HEK293 (cell line): ENCODE measurements around the gene CD302.

Experiments used
- BCL6B ChIP-seq: fragments of 450-650 bp; formaldehyde crosslinking; IDR thresholded peaks from 2 replicates; pipeline ENCODE4 v1.5.1; 2017; ENCODE audit warnings: missing biosample characterization, missing genetic modification characterization
- GFI1B ChIP-seq: fragments of 450-650 bp; formaldehyde crosslinking; IDR thresholded peaks from 2 replicates; pipeline ENCODE4 v1.5.1; 2016; ENCODE audit warnings: missing biosample characterization, missing genetic modification characterization
- IKZF3 ChIP-seq: fragments of 450-650 bp; IDR thresholded peaks from 2 replicates; pipeline ENCODE4 v1.5.0; 2018; ENCODE audit warnings: missing biosample characterization, mild to moderate bottlenecking, missing genetic modification characterization, moderate library complexity
- KLF7 ChIP-seq: fragments of 450-650 bp; formaldehyde crosslinking; IDR thresholded peaks from 2 replicates; pipeline ENCODE4 v1.5.1; 2016; ENCODE audit warnings: missing biosample characterization, missing genetic modification characterization, borderline replicate concordance
- MYNN ChIP-seq: fragments of 450-650 bp; formaldehyde crosslinking; IDR thresholded peaks from 2 replicates; pipeline ENCODE4 v1.5.1; 2016; ENCODE audit warnings: missing biosample characterization, missing genetic modification characterization, borderline replicate concordance
- MZF1 ChIP-seq: fragments of 450-650 bp; formaldehyde crosslinking; IDR thresholded peaks from 2 replicates; pipeline ENCODE4 v1.5.1; 2017; ENCODE audit warnings: missing biosample characterization, missing genetic modification characterization, borderline replicate concordance
- SP3 ChIP-seq: fragments of 450-650 bp; formaldehyde crosslinking; IDR thresholded peaks from 2 replicates; pipeline ENCODE4 v1.5.1; 2016; ENCODE audit warnings: missing biosample characterization, missing genetic modification characterization
- ZBTB1 ChIP-seq: fragments of 450-650 bp; formaldehyde crosslinking; IDR thresholded peaks from 2 replicates; pipeline ENCODE4 v1.5.1; 2016; ENCODE audit warnings: missing biosample characterization, missing genetic modification characterization
- ZBTB17 ChIP-seq: fragments of 450-650 bp; formaldehyde crosslinking; IDR thresholded peaks from 2 replicates; pipeline ENCODE4 v1.5.1; 2016; ENCODE audit warnings: missing biosample characterization, missing genetic modification characterization
- ZBTB48 ChIP-seq: fragments of 450-650 bp; formaldehyde crosslinking; IDR thresholded peaks from 2 replicates; pipeline ENCODE4 v1.5.1; 2016; ENCODE audit warnings: missing biosample characterization, missing genetic modification characterization
- ZBTB7A ChIP-seq: fragments of 450-650 bp; formaldehyde crosslinking; IDR thresholded peaks from 2 replicates; pipeline ENCODE4 v1.5.1; 2016; ENCODE audit warnings: low read depth, missing biosample characterization, missing genetic modification characterization
- ZIC2 ChIP-seq: fragments of 450-650 bp; formaldehyde crosslinking; IDR thresholded peaks from 2 replicates; pipeline ENCODE4 v1.5.1; 2016; ENCODE audit warnings: missing biosample characterization, missing genetic modification characterization
- ZNF18 ChIP-seq: fragments of 450-650 bp; formaldehyde crosslinking; IDR thresholded peaks from 2 replicates; pipeline ENCODE4 v1.5.1; 2016; ENCODE audit warnings: missing biosample characterization, missing genetic modification characterization
- ZNF248 ChIP-seq: fragments of 450-650 bp; formaldehyde crosslinking; IDR thresholded peaks from 2 replicates; pipeline ENCODE4 v1.5.1; 2017; ENCODE audit warnings: missing biosample characterization, missing genetic modification characterization
- ZNF391 ChIP-seq: fragments of 450-650 bp; formaldehyde crosslinking; IDR thresholded peaks from 2 replicates; pipeline ENCODE4 v1.5.1; 2016; ENCODE audit warnings: low read depth, missing biosample characterization, missing genetic modification characterization, borderline replicate concordance
- ZNF423 ChIP-seq: fragments of 450-650 bp; formaldehyde crosslinking; IDR thresholded peaks from 2 replicates; pipeline ENCODE4 v1.5.1; 2016; ENCODE audit warnings: missing biosample characterization, missing genetic modification characterization
- ZNF501 ChIP-seq: fragments of 450-650 bp; formaldehyde crosslinking; IDR thresholded peaks from 2 replicates; pipeline ENCODE4 v1.5.1; 2016; ENCODE audit warnings: missing biosample characterization, missing genetic modification characterization
- ZNF510 ChIP-seq: fragments of 450-650 bp; formaldehyde crosslinking; IDR thresholded peaks from 2 replicates; pipeline ENCODE4 v1.5.1; 2018; ENCODE audit warnings: mild to moderate bottlenecking, missing genetic modification characterization, missing biosample characterization; ENCODE audit not compliant: insufficient replicate concordance
- ZNF558 ChIP-seq: fragments of 450-650 bp; formaldehyde crosslinking; IDR thresholded peaks from 2 replicates; pipeline ENCODE4 v1.5.1; 2016; ENCODE audit warnings: missing biosample characterization, missing genetic modification characterization
- ZNF561 ChIP-seq: fragments of 450-650 bp; IDR thresholded peaks from 2 replicates; pipeline ENCODE4 v1.5.1; 2018; ENCODE audit warnings: missing biosample characterization, missing genetic modification characterization, borderline replicate concordance
- ZNF707 ChIP-seq: fragments of 450-650 bp; formaldehyde crosslinking; IDR thresholded peaks from 2 replicates; pipeline ENCODE4 v1.5.1; 2016; ENCODE audit warnings: missing biosample characterization, missing genetic modification characterization
- ZSCAN23 ChIP-seq: fragments of 450-650 bp; formaldehyde crosslinking; IDR thresholded peaks from 2 replicates; pipeline ENCODE4 v1.5.1; 2016; ENCODE audit warnings: missing biosample characterization, missing genetic modification characterization
- ZSCAN5A ChIP-seq: fragments of 450-650 bp; formaldehyde crosslinking; IDR thresholded peaks from 2 replicates; pipeline ENCODE4 v1.5.1; 2016; ENCODE audit warnings: missing biosample characterization, missing genetic modification characterization
- TF ChIP-seq, protein P1 (sequence below): fragments of 450-650 bp; formaldehyde crosslinking; optimal IDR thresholded peaks from 2 replicates; pipeline ENCODE3; 2016; ENCODE audit warnings: missing biosample characterization, mild to moderate bottlenecking, missing genetic modification characterization
- TF ChIP-seq, protein P2 (sequence below): fragments of 450-650 bp; formaldehyde crosslinking; IDR thresholded peaks from 2 replicates; pipeline ENCODE4 v1.5.1; 2016; ENCODE audit warnings: missing biosample characterization, missing genetic modification characterization
- TF ChIP-seq, protein P3 (sequence below): fragments of 450-650 bp; formaldehyde crosslinking; IDR thresholded peaks from 2 replicates; pipeline ENCODE4 v1.5.1; 2016; ENCODE audit warnings: missing biosample characterization, missing genetic modification characterization
- TF ChIP-seq, protein P4 (sequence below): fragments of 450-650 bp; formaldehyde crosslinking; IDR thresholded peaks from 2 replicates; pipeline ENCODE4 v1.5.1; 2016; ENCODE audit warnings: missing biosample characterization, missing genetic modification characterization

CD302 gene

DNA sequence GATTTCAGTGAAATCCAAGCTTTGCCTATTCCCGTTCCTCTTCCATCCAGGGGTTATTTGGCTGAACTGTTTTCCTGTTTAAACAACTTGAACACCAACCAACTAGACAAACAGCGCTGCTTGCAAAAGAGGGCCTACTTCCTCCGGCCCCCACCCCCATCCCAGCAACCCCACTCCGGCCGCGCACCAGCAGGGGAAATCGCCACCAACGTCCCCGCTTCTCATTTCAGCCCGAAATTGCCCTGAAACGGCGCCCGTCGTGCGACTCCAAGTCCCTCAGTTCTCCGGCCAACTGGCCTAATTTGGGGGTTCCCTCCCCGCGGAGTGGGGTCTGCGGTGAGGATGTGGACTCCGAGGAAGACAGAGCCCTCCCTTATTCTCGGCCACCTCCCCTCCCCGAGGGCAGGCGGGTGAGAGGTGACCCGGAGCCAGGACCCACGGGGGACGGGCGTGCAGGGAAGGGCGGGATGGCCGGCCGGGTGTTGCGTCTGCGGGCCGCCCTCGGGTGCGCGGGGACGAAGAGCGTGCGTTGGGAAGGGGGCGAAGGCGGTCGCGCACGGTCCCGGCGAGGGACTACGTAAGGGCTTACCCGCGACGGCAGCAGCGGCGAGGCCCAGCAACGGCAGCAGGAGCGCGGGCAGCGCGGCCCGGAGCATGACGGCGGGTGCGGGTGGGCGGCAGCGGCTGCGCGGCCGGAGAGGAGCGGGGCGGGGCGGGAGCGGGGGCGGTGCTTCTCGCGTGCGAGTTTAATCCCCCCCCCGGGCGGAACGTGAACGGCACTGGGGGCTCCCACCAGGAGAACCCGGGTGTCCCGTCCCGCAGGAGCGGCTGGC lies at the start of gene CD302 (continued):
- TF ChIP-seq ZSCAN5A (tag by site-specific recombination) (peak; percentile 85; the same call in 1 of the 2 replicates), ZIC2 (tag by site-specific recombination) (0 out of 2 replicates have a peak, but pooled peaks have one; percentile 9), ZNF707 (tag by site-specific recombination) (no peak), KLF7 (no peak), ZSCAN23 (tag by site-specific recombination) (no peak), ZNF423 (0 out of 2 replicates have a peak, but pooled peaks have one; percentile 42), ZNF501 (tag by site-specific recombination) (0 out of 2 replicates have a peak, but pooled peaks have one; percentile 66), ZNF558 (tag by site-specific recombination) (no peak), ZNF510 (tag by site-specific recombination) (no peak), ZBTB17 (tag by site-specific recombination) (no peak), ZNF248 (tag by site-specific recombination) (no peak), ZBTB1 (tag by site-specific recombination) (no peak), ZNF18 (no peak), ZBTB7A (tag by site-specific recombination) (no peak), ZBTB48 (tag by site-specific recombination) (0 out of 2 replicates have a peak, but pooled peaks have one; percentile 52), MZF1 (no peak), MYNN (tag by site-specific recombination) (no peak), BCL6B (tag by site-specific recombination) (no peak), ZNF561 (no peak), GFI1B (tag by site-specific recombination) (no peak), SP3 (tag by site-specific recombination) (peak; percentile 64), ZNF391 (tag by site-specific recombination) (no peak), IKZF3 (0 out of 2 replicates have a peak, but pooled peaks have one; percentile 25)
- TF ChIP-seq, protein P1, sequence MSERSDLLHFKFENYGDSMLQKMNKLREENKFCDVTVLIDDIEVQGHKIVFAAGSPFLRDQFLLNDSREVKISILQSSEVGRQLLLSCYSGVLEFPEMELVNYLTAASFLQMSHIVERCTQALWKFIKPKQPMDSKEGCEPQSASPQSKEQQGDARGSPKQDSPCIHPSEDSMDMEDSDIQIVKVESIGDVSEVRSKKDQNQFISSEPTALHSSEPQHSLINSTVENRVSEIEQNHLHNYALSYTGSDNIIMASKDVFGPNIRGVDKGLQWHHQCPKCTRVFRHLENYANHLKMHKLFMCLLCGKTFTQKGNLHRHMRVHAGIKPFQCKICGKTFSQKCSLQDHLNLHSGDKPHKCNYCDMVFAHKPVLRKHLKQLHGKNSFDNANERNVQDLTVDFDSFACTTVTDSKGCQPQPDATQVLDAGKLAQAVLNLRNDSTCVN (tag by site-specific recombination): peak; percentile 96
- TF ChIP-seq, protein P2, sequence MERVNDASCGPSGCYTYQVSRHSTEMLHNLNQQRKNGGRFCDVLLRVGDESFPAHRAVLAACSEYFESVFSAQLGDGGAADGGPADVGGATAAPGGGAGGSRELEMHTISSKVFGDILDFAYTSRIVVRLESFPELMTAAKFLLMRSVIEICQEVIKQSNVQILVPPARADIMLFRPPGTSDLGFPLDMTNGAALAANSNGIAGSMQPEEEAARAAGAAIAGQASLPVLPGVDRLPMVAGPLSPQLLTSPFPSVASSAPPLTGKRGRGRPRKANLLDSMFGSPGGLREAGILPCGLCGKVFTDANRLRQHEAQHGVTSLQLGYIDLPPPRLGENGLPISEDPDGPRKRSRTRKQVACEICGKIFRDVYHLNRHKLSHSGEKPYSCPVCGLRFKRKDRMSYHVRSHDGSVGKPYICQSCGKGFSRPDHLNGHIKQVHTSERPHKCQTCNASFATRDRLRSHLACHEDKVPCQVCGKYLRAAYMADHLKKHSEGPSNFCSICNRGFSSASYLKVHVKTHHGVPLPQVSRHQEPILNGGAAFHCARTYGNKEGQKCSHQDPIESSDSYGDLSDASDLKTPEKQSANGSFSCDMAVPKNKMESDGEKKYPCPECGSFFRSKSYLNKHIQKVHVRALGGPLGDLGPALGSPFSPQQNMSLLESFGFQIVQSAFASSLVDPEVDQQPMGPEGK (tag by site-specific recombination): peak; percentile 51; the same call in 1 of the 2 replicates
- TF ChIP-seq, protein P3, sequence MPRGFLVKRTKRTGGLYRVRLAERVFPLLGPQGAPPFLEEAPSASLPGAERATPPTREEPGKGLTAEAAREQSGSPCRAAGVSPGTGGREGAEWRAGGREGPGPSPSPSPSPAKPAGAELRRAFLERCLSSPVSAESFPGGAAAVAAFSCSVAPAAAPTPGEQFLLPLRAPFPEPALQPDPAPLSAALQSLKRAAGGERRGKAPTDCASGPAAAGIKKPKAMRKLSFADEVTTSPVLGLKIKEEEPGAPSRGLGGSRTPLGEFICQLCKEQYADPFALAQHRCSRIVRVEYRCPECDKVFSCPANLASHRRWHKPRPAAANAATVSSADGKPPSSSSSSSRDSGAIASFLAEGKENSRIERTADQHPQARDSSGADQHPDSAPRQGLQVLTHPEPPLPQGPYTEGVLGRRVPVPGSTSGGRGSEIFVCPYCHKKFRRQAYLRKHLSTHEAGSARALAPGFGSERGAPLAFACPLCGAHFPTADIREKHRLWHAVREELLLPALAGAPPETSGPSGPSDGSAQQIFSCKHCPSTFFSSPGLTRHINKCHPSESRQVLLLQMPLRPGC (tag by site-specific recombination): no peak
- TF ChIP-seq, protein P4, sequence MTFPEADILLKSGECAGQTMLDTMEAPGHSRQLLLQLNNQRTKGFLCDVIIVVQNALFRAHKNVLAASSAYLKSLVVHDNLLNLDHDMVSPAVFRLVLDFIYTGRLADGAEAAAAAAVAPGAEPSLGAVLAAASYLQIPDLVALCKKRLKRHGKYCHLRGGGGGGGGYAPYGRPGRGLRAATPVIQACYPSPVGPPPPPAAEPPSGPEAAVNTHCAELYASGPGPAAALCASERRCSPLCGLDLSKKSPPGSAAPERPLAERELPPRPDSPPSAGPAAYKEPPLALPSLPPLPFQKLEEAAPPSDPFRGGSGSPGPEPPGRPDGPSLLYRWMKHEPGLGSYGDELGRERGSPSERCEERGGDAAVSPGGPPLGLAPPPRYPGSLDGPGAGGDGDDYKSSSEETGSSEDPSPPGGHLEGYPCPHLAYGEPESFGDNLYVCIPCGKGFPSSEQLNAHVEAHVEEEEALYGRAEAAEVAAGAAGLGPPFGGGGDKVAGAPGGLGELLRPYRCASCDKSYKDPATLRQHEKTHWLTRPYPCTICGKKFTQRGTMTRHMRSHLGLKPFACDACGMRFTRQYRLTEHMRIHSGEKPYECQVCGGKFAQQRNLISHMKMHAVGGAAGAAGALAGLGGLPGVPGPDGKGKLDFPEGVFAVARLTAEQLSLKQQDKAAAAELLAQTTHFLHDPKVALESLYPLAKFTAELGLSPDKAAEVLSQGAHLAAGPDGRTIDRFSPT (tag by site-specific recombination): no peak
